EH (cell line): ENCODE results near the gene SOX9.

Experiments used
- DNase-seq: peaks from one replicate; pipeline ENCODE4 v3.0.0-alpha.2; 2015; ENCODE audit warnings: low read depth

SOX9 gene

GRCh38 chr17:72162569-72162968 lies 41.7 kb downstream of the SOX9 start:
- DNase-seq = no peak

- no peak for DNase-seq
These were observed 42.7 kb downstream of the SOX9 start for GRCh38 chr17:72163474-72163873.

GRCh38 chr17:72164158-72164739 lies 43.4 kb downstream of the SOX9 start:
- no peak for DNase-seq

- no peak for DNase-seq
These were observed 44.5 kb downstream of the SOX9 start for GRCh38 chr17:72165192-72165866.

GRCh38 chr17:72165867-72166439 lies 45.1 kb downstream of the SOX9 start:
- no peak for DNase-seq

- no peak for DNase-seq
These were observed 46.8 kb downstream of the SOX9 start for GRCh38 chr17:72167593-72167992.

- DNase-seq = no peak
These were observed 49.0 kb downstream of the SOX9 start for GRCh38 chr17:72169823-72170222.

- no peak for DNase-seq
These were observed 51.2 kb downstream of the SOX9 start for GRCh38 chr17:72171703-72172667.

GRCh38 chr17:72173499-72174116 lies 52.8 kb downstream of the SOX9 start:
- no peak for DNase-seq

- DNase-seq = no peak
These were observed 54.4 kb downstream of the SOX9 start for GRCh38 chr17:72175263-72175662.
